Endothelial cell (in vitro differentiated cells): ENCODE results near the gene PARD6G. TPM values are rescaled to one million over a fixed set of nuclear protein-coding genes. Genes with fewer than 3 reads are reported as not detected.

Experiments
- DNase-seq: peaks from one replicate; pipeline ENCODE4 v3.0.0; 2021; ENCODE audit warnings: low spot score
- H3K27ac Mint-ChIP-seq: one replicate; pipeline ENCODE4 v1.8.0; 2021; ENCODE audit warnings: mixed read lengths, inconsistent platforms; ENCODE audit not compliant: unreplicated experiment
- H3K27me3 Mint-ChIP-seq: one replicate; pipeline ENCODE4 v1.8.0; 2021; ENCODE audit warnings: mild to moderate bottlenecking, moderate library complexity, mixed read lengths, inconsistent platforms; ENCODE audit not compliant: unreplicated experiment
- H3K36me3 Mint-ChIP-seq: one replicate; pipeline ENCODE4 v1.8.0; 2021; ENCODE audit warnings: mild to moderate bottlenecking, low read depth, mixed read lengths, inconsistent platforms; ENCODE audit not compliant: unreplicated experiment
- H3K4me1 Mint-ChIP-seq: one replicate; pipeline ENCODE4 v1.8.0; 2021; ENCODE audit warnings: mild to moderate bottlenecking, mixed read lengths, inconsistent platforms; ENCODE audit not compliant: unreplicated experiment
- H3K4me3 Mint-ChIP-seq: one replicate; pipeline ENCODE4 v1.8.0; 2021; ENCODE audit warnings: mild to moderate bottlenecking, mixed read lengths, inconsistent platforms; ENCODE audit not compliant: unreplicated experiment
- H3K9me3 Mint-ChIP-seq: one replicate; pipeline ENCODE4 v1.8.0; 2021; ENCODE audit warnings: mixed read lengths, inconsistent platforms; ENCODE audit not compliant: unreplicated experiment
- total RNA-seq: library from RNA; stranded (reverse); fragmentation: NEBNext Ultra II Directional; extraction: Animal tissue kit (Norgen Biotek cat#: 25700); gene quantifications from one replicate; pipeline ENCODE4 v1.2.1, GENCODE V29; 2021; ENCODE audit not compliant: unreplicated experiment
- TF ChIP-seq, protein P1 (sequence below): fragments of 200-600 bp; sonication (generic); IDR thresholded peaks from one replicate; pipeline ENCODE4 v1.5.0; 2021; ENCODE audit warnings: antibody characterized with exemption; ENCODE audit not compliant: unreplicated experiment

PARD6G gene
- total RNA-seq, 1 donor from 2014 or later = 10.4 TPM

DNA sequence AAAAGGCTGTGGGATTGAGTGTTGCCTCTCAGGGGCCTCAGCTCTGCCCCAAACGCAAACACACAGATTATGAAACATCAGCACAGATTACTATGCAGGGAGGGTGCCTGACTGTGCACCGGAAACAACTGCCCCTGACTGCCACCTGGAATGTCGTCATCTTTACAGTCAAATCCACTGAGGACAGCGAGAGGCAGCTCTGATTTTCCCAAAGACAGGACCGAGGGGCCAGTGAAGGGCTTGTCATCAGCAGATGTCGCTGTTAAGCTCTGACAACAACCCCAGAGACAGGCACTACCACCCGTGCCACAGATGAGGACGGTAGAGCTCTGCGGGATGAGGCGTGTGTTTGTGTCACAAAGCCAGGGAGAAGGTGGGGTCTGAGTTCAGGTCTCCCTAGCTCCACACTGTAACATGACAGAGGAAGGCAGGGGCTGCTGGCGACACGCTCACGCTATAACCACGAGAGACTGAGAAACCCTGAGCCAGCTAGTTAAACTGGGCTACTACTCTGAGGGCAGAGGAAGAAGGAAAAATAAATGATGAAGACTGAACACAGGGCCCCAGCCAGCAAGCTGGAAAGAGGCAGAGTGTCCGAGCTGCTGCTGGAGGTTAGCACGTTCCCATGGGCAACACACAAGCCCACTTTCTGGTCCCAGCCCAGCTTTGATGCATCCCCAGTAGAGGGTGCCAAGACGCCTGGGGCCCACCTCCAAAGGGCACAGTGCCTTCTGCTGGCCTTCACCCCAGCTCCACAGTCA is 47.0 kb downstream of the PARD6G start:
- H3K4me1 Mint-ChIP-seq = peaks cover 12% of the 10 kb centered on the region
- peaks cover 7% of the 10 kb centered on the region for H3K27me3 Mint-ChIP-seq
- H3K4me3 Mint-ChIP-seq = no peak overlapping the region
- no peaks in the 10 kb centered on the region for H3K9me3 Mint-ChIP-seq
- TF ChIP-seq, protein P1, sequence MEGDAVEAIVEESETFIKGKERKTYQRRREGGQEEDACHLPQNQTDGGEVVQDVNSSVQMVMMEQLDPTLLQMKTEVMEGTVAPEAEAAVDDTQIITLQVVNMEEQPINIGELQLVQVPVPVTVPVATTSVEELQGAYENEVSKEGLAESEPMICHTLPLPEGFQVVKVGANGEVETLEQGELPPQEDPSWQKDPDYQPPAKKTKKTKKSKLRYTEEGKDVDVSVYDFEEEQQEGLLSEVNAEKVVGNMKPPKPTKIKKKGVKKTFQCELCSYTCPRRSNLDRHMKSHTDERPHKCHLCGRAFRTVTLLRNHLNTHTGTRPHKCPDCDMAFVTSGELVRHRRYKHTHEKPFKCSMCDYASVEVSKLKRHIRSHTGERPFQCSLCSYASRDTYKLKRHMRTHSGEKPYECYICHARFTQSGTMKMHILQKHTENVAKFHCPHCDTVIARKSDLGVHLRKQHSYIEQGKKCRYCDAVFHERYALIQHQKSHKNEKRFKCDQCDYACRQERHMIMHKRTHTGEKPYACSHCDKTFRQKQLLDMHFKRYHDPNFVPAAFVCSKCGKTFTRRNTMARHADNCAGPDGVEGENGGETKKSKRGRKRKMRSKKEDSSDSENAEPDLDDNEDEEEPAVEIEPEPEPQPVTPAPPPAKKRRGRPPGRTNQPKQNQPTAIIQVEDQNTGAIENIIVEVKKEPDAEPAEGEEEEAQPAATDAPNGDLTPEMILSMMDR = no peak
- H3K27ac Mint-ChIP-seq = no peak overlapping the region
- no peak for DNase-seq
- H3K36me3 Mint-ChIP-seq = no peaks in the 10 kb centered on the region

DNA sequence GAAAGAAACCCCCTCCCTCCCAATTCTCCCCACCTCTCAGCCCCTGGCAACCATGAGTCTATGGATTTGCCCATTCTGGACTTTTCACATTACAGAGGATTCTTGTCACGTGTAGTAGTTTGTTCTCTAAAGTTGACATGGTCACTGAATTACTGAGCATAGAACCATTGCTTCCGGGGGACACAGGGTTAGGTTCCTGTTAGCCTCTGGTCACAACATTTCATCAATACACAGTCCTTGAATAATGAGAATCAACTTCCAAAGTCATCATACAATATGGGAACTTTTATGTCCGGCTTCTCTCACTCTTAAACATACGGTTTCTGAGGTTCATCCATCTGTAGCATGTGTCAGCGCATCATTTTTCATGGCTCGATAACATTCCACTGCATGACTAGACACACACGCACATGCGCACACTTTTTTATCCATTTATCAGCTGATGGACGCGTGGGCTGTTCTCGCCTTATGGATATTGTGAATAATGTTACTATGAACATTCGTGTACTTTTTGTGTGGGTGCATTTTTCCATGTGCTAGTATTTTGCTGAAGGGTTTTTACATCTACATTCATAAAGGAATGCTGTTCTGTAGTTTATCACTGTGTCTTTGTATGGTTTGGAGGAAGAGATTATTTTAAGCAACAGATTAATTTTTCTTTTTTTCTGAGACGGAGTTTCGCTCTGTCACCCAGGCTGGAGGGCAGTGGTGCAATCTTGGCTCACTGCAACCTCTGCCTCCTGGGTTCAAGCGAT is 48.1 kb downstream of the PARD6G start:
- TF ChIP-seq, protein P1 = no peak
- Mint-ChIP-seq H3K36me3 (no peaks in the 10 kb centered on the region), H3K4me3 (no peak overlapping the region), H3K4me1 (peaks cover 18% of the 10 kb centered on the region), H3K27me3 (peaks cover 4% of the 10 kb centered on the region), H3K27ac (no peak overlapping the region), H3K9me3 (no peaks in the 10 kb centered on the region)
- DNase-seq = no peak

DNA sequence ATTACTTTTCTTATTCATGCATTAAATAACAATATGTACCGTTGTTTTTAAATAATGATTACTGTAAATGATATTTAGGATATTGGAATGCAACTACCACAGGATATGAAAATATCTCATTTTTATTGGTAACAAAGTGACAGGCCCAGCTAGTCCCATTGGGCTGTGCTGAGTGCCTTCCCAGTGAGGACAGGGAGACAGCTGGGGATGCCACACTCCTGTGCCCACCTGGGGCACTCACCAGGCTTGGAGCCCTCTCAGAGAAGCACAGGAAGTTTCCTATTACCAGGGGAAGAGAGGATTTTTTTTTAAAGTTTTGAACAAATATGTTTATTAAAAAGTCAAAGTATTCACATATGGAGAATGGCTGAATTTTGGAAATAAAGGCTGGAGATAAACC is 48.9 kb downstream of the PARD6G start:
- H3K36me3 Mint-ChIP-seq = no peaks in the 10 kb centered on the region
- no peaks in the 10 kb centered on the region for H3K9me3 Mint-ChIP-seq
- no peak overlapping the region for H3K4me3 Mint-ChIP-seq
- no peak overlapping the region for H3K27ac Mint-ChIP-seq
- DNase-seq = no peak
- H3K27me3 Mint-ChIP-seq = peaks cover 4% of the 10 kb centered on the region
- TF ChIP-seq, protein P1 = no peak
- H3K4me1 Mint-ChIP-seq = peaks cover 26% of the 10 kb centered on the region

DNA sequence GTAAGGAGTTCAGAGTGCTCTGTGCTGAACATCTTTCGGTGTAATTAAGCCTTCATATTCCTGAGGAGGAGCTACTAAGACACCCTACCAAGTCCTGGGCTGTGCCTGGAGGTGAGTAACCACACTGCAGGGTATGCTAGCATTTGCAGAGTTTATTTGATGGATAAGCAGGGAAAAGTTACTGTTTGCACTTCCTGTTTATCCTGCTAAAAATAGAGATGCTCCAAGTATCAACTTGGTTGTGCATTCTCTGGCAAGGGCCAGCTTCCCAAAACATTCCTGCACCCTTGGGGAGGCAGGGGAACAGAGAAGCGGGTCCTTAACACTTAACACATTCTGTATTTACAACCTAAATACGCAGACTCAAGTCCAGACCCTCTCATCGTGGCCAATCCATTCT is 49.8 kb downstream of the PARD6G start:
- Mint-ChIP-seq H3K4me3 (no peak overlapping the region), H3K27ac (no peak overlapping the region), H3K27me3 (peaks cover 4% of the 10 kb centered on the region), H3K4me1 (peaks cover 26% of the 10 kb centered on the region), H3K9me3 (no peaks in the 10 kb centered on the region), H3K36me3 (no peaks in the 10 kb centered on the region)
- TF ChIP-seq, protein P1 = no peak
- no peak for DNase-seq
